CD4-positive, alpha-beta T cell treated with Interleukin-1 beta for 1 hour (primary cell): ENCODE data around the gene OXTR.

Experiments used
- DNase-seq, 2 donors: peaks; one replicate each; pipeline ENCODE4 v3.0.0-alpha.2; 2020 to 2022

OXTR gene

GRCh38 chr3:8769088-8769822, at the start of gene OXTR:
Gene OXTR, minus strand, starts transcription at chr3:8769613. Its CDS starts 1,426 bp downstream, at chr3:8768187.
- DNase-seq, result peak; percentile 19 to 30

DNA sequence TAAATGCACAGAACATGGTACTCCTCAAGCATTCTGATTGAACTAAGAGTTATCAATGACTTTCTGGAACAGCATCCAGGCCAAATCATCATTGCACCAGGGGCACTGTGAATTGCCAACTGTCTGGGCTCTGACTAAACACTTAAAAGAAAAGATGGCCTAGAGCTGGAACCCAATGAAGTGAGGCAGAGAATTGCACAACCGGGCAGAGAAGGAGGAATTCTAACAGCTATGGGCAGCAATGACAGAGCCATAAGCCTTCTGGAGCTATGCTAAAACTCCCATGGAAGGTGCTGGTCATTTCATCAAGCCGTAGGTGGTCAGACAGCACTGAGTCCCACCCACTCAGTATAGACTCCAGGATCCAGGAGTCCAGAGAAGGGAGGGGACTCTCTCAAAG, 48.1 kb upstream of the OXTR start:
- DNase-seq, result no peak

GRCh38 chr3:8816106-8816505, 46.7 kb upstream of the OXTR start:
- DNase-seq, result no peak

DNA sequence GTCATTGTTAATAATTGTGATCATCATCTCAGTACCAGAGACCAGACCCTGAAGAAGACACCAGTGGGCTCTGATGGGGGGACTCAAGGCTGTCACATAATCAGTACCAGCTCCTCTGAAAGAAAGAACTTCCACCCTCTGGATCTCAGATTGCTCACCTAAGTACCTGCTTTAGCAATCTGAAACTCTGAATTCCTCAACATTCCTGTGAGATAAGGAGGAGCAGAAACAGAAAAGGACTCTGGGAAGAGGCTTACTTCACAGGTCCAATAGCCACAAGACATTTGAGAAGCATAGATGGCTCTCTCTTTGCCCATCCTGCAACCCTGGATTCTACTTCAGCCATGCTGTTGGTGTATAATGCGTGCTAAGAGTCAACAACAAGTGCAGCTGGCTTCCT, 44.0 kb upstream of the OXTR start:
- no peak for DNase-seq

GRCh38 chr3:8810561-8810960, 41.1 kb upstream of the OXTR start:
- DNase-seq, result no peak

- no peak for DNase-seq
Measured at GRCh38 chr3:8805774-8806173, 36.4 kb upstream of the OXTR start.

- no peak for DNase-seq
Measured at GRCh38 chr3:8802256-8802655, 32.8 kb upstream of the OXTR start.

DNA sequence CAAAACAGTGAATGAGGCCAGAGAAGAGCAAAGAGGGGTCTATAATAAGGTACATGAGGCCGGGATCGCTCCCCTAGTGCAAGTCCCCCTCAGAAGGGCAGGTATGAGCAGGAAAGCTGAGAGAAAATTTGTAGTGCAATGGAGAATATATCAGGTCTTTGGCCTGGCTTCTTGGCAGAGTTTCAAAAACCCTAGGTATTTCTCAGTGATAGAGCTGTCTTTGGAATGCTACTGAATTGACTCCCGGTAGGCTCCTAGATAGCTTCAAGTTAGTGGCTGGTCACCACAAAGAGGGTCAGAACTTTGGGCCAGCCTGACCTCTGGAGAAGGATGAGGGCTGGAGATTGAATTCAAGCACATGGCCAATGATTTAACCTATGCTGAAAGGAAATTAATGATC, 30.6 kb upstream of the OXTR start:
- DNase-seq, result no peak

- DNase-seq, result no peak
Measured at GRCh38 chr3:8794247-8794646, 24.8 kb upstream of the OXTR start.

GRCh38 chr3:8793242-8793641, 23.8 kb upstream of the OXTR start:
- DNase-seq, result no peak

DNA sequence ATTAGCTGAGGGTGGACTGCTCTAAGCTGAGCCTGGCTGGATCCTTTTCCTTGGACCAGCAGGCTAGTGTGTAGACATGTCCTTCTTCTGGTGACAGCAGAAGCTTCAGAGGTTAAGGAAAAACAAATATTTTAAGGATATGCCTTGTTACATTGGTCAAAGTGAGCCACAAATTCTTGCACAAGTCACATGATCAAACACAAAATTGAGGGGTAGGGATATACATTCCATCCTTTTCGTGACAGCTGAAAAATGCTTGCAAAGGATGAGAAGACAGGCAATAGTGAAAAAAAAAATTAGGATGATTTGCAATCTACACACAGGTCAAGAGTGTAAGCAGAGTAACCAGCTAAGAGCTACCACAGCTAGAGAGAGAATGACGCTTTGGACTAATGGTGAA, 21.1 kb upstream of the OXTR start:
- DNase-seq, result no peak

DNA sequence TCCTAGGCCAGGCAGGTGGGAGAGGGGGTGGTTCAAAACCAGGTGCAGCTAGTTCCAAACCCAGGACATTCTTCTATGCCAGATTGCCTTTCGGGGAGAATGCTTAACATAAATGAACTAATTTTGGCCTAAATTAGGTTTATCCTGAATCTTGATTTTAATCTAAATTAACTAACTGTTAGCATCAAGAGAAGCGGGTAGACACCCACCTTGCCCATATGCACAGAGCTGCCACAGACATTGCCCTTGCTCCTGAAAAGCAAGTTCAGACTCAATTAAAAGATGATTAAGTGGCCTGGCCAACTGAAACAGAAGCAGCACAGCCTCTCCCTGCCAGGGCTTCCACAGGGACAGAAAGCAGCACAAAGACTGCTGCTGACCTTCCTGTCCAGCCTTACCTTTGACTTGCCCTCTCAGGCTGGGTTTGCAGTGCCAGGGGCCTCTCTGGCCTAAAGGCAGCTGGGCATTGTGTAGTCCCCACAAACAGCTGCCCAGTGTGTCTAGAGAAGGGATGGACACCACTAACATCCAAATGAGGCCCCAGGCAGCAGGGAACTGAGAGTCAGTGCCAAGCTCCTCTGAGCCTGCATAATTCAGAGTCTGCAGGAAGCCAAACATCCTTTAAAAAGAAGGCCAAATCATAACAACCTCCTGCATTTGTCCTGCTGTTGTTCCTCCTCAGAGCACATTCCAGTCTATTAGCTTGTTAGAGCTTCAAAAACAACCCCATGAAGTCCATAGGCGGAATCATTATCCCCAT, 15.4 kb upstream of the OXTR start:
- DNase-seq, result no peak

- no peak for DNase-seq
Measured at GRCh38 chr3:8780279-8780678, 10.9 kb upstream of the OXTR start.

DNA sequence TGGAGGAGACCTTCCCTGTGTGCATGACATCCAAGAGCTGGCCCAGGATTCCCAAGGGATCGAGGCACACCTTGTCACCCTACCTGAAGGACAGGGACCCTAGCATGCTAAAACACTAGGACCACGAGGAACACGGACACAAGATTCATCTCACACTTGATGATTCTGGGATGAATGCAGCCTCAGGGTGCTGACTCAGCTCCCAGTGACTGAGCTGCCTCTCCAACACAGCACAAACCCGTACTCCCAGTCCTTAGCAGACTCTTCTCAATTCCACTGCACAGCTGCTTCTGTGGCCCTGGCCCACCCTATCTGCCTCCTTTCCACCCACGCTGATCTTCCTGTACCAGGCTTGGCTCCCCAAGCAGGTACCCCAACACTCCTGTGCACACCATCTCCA, 9.1 kb upstream of the OXTR start:
- no peak for DNase-seq

DNA sequence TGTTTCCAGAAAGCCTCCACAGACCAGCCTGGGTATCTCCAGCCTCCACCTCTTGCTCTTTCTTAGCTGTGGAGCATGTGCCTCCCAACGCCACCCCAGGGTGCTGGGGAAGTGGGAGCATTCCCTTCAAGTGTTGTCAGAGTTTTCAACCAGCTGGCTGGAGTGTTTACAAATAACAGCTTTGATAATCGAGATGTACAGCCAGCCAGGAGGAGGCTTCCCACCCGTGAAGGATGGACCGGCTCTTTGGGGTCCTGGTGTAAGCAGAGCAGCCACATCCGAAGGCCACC, 8.5 kb upstream of the OXTR start:
- no peak for DNase-seq

DNA sequence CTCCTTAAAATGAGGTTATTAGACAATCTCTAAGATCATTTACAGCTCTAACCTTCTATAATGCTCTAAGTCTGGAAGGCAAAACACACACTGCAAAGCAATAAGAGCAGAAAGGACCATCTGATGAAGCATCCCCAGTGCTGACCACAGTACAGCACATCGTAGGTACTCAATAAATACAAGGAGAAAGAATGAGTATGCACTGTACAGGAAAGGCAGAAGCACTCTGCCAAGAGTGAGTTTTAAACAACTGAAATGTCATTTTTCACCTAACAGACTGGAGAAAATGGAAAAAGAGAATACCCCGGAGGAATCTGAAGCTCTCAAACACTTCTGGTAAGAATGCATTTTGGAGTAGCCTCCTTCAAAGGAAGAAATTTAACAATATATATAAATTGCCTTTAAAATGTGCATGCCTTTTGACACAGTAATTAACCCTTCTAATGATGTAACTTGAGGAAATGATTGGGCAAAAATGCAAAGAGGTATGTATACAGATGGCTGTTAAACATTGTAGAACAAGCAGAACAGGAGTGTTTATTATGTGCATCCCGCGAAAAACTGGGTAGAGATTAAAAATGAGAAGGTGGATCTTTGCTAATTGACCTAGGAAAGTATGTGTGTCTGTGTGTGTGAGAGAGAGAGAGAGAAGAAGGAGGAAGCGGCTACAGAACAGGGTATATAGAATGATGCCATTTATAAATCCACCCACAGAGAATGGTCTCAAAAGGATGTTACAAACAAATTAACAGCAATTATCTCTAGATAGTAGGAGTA, 8.0 kb upstream of the OXTR start:
- no peak for DNase-seq

DNA sequence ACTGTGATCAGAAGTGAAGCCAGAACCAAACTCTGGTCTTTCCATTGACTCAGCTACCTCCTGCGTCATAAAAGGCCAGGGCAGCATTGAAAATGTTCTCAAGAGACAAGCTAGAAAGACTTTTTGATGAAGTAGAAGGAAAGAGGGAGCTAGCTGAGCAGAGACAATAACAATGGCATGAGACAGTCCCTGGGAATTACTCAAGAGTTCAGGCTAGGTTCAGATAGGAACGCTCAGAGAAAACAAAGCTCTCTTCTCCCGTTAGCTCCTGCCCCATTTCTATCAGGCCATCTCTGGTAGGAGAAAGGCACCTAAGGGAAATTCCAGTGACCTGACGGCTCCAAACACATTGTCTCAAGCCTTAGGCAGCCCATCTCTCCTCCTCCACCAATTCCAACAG, 7.0 kb upstream of the OXTR start:
- DNase-seq, result no peak

- DNase-seq, result no peak
Measured at GRCh38 chr3:8775602-8776001, 6.2 kb upstream of the OXTR start.

DNA sequence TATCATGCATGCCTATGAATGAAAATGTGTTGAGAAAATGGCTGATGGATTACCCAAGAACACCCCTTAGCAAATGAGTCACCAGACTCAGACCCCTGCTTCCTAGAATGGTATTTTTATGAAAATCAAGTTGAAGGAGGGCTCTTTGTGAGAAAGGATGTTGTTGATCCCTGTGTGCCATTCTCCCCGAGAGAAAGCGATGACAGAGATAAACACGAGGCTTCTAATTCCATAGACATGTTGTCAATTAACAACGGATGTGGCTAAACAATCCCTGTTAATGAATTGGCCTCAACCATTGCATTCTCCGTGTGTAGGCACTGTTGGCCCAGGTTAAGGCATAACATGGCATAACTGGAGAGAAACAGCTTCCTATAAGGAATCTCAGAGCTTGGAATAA, 5.8 kb upstream of the OXTR start:
- DNase-seq, result no peak

DNA sequence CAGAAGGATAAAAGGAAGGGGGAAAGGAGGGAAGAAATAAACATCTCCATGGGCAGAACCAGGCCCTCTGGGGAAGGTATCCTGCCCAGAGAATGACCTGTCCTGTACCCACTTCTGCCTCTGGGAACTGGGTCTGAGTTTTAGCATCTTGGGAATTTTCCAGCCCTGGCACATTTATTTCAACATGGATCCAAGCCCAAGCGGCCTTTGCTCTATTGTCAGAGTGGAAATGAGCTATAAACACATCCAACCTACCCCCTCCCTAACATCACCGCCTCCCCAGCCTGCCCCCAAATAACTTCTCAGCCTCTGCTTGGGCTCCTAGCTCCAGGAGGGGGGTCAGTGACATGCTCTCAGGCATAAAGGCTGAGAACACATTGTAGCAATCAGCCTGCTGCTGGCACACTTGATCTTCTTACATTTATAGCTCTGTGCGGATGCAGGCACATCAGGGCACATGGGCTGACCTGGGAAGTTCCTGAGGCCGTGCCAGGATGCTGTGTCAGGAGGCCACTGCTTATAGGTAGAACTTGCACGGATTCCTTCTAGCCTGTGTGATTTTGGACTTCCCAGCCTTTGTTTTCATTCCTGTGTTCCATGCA, 4.6 kb upstream of the OXTR start:
- DNase-seq, result no peak

DNA sequence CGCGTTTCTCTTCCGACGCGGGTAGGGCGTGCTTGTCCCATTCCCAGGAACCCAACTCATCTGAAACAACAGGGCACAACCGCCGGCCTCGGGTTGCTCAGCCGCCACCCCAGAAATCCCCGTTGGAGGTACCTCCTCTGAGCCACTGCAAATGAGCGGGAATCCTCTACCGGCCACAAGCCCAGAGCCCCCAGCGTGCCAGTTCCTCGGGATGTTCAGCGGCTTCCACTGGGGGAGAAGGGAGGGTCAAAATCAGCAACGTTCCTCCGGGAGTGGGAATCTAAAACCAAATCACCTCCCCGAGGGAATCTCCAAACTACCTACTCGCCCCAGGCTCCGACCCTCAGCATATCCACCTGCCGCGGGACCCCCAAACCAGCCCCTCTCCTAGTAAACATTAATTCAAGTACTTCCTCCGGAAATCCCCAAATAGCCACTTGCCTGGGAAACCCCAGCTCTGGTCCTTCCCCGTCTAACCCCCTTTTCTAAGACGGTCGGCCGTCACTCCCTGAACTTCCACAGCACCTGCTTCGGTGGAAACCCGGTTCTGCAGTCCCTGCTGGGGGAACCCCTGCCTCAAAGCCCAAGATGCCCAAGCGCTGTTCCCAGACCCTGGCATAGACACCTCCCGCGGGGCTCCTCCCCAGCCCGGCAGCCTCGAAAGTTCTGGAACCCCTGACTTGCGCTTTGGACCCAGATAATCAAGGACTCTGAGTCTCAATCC, 887 bp downstream of the OXTR start:
- no peak for DNase-seq

- DNase-seq, result no peak
Measured at GRCh38 chr3:8767667-8768363, 1.6 kb downstream of the OXTR start.
